Lower leg skin (tissue), 4 donors: ENCODE data around the gene SH3BP5L. TPM values are rescaled to one million over a fixed set of nuclear protein-coding genes. Genes with fewer than 3 reads are reported as not detected.
A peak's percentile ranks its signal among the peaks of the same experiment; 100 is the strongest.

Experiments
- DNase-seq, 2 donors: peaks; one replicate each; pipeline ENCODE4 v3.0.0-alpha.2; 2019; ENCODE audit warnings: low spot score in 2 of 2
- H3K4me3 ChIP-seq: fragments of 200-600 bp; sonication (generic); 2 replicates; pipeline ENCODE4 v1.5.1; 2017; ENCODE audit warnings: mild to moderate bottlenecking, low read depth; ENCODE audit not compliant: poor library complexity, severe bottlenecking
- CTCF ChIP-seq, 3 donors: fragments of 450-650 bp; IDR thresholded peaks; one replicate each; pipeline ENCODE4 v1.5.1; 2016; ENCODE audit warnings: antibody characterized with exemption in 3 of 3, mild to moderate bottlenecking in 3 of 3, moderate library complexity in 2 of 3
- POLR2A ChIP-seq, 2 donors: fragments of 450-650 bp; IDR thresholded peaks; one replicate each; pipeline ENCODE4 v1.6.1; 2016 to 2017; ENCODE audit warnings: antibody characterized with exemption in 2 of 2, mild to moderate bottlenecking in 1 of 2, moderate library complexity in 1 of 2
- WGBS, 2 donors: methylation state at CpG; one replicate each; pipeline ENCODE4 v1.1.5; 2018; 5-methylcytosine and 5-hydroxymethylcytosine counted together
- intact Hi-C: fragments of 100-400 bp; cut with DNase I; formaldehyde crosslinking; loops from one replicate; pipeline ENCODE4 v1.15.0; 2023; ENCODE audit warnings: low total_unique reads
- total RNA-seq, 4 donors: library from RNA; depleted of rRNA; stranded (reverse); fragments of >200 nt; gene quantifications; one replicate each; pipeline ENCODE4 v1.1.0, GENCODE V29; 2016

SH3BP5L gene
- total RNA-seq, 4 donors from 2014 or later, result 31.4 to 45.4 (median 33.9) TPM

GRCh38 chr1:248828845-248829244, 3.1 kb upstream of the SH3BP5L start:
- intact Hi-C loops, result no loop called here
- DNase-seq, result no peak
- WGBS, 2 donors, result 65 to 81% methylated on average over 3 of the region's 3 CpGs
- no peak for TF ChIP-seq POLR2A (IDR thresholded peaks at IDR 0.05)
- no peak for TF ChIP-seq CTCF (IDR thresholded peaks at IDR 0.05)
- no peak overlapping the region for H3K4me3 ChIP-seq

- intact Hi-C loops, result no loop called here
- no peak for TF ChIP-seq CTCF (IDR thresholded peaks at IDR 0.05)
- TF ChIP-seq POLR2A (IDR thresholded peaks at IDR 0.05), result no peak
- WGBS, 2 donors, result 0 to 1% methylated on average over 18 of the region's 18 CpGs
- peak overlapping the region; percentile 86 for H3K4me3 ChIP-seq
- DNase-seq, result no peak
These were observed 174 bp downstream of the SH3BP5L start for GRCh38 chr1:248825573-248825908.

- intact Hi-C loops, result no loop called here
- TF ChIP-seq POLR2A (IDR thresholded peaks at IDR 0.05), result no peak
- no peak for TF ChIP-seq CTCF (IDR thresholded peaks at IDR 0.05)
- peak in 1 of 2 donors; percentile 79 for DNase-seq
- H3K4me3 ChIP-seq, result peak overlapping the region; percentile 86
- 16 to 22% methylated on average over 10 of the region's 10 CpGs for WGBS, 2 donors
These were observed 579 bp downstream of the SH3BP5L start for GRCh38 chr1:248825136-248825535.

- no peak for TF ChIP-seq POLR2A (IDR thresholded peaks at IDR 0.05)
- intact Hi-C loops, result no loop called here
- WGBS, 2 donors, result 96 to 97% methylated on average over 3 of the region's 3 CpGs
These were observed 1.0 kb downstream of the SH3BP5L start for GRCh38 chr1:248824701-248825100.

GRCh38 chr1:248824301-248824700, 1.4 kb downstream of the SH3BP5L start:
- no peak for TF ChIP-seq CTCF (IDR thresholded peaks at IDR 0.05)
- TF ChIP-seq POLR2A (IDR thresholded peaks at IDR 0.05), result no peak
- 86 to 100% methylated on average over 1 of the region's 1 CpG for WGBS, 2 donors
- intact Hi-C loops, result no loop called here
- H3K4me3 ChIP-seq, result no peak overlapping the region
- peak in 1 of 2 donors; percentile 70 for DNase-seq

More at GRCh38 chr1:248824701-248825100, 1.0 kb downstream of the SH3BP5L start:
- peak in 1 of 2 donors; percentile 80 for DNase-seq
- H3K4me3 ChIP-seq, result peak overlapping the region; percentile 86

GRCh38 chr1:248823517-248824001, 2.2 kb downstream of the SH3BP5L start:
- TF ChIP-seq CTCF (IDR thresholded peaks at IDR 0.05), result no peak
- no peak for TF ChIP-seq POLR2A (IDR thresholded peaks at IDR 0.05)
- intact Hi-C loops, result no loop called here
- 81 to 93% methylated on average over 2 of the region's 2 CpGs for WGBS, 2 donors
- no peak overlapping the region for H3K4me3 ChIP-seq
- DNase-seq, result peak in 1 of 2 donors; percentile 56
